Prostate gland (tissue), 2 donors: ENCODE results near the gene C2orf72.

Source experiments
- POLR2A ChIP-seq: fragments of 450-650 bp; IDR thresholded peaks from one replicate; pipeline ENCODE4 v1.6.1; 2016; ENCODE audit warnings: antibody characterized with exemption, mild to moderate bottlenecking
- TF ChIP-seq, protein P1 (sequence below), 4 experiments: fragments of 200-600 bp in 2 of 4; fragments of 450-650 bp in 2 of 4; sonication (generic) in 2 of 4; IDR thresholded peaks; 1 replicate in 3 of 4; 2 replicates in 1 of 4; pipeline ENCODE4 v1.5.1; 2016 to 2019; ENCODE audit warnings: antibody characterized with exemption in 4 of 4, mild to moderate bottlenecking in 2 of 4, moderate library complexity in 2 of 4

- TF ChIP-seq, protein P1, sequence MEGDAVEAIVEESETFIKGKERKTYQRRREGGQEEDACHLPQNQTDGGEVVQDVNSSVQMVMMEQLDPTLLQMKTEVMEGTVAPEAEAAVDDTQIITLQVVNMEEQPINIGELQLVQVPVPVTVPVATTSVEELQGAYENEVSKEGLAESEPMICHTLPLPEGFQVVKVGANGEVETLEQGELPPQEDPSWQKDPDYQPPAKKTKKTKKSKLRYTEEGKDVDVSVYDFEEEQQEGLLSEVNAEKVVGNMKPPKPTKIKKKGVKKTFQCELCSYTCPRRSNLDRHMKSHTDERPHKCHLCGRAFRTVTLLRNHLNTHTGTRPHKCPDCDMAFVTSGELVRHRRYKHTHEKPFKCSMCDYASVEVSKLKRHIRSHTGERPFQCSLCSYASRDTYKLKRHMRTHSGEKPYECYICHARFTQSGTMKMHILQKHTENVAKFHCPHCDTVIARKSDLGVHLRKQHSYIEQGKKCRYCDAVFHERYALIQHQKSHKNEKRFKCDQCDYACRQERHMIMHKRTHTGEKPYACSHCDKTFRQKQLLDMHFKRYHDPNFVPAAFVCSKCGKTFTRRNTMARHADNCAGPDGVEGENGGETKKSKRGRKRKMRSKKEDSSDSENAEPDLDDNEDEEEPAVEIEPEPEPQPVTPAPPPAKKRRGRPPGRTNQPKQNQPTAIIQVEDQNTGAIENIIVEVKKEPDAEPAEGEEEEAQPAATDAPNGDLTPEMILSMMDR (IDR thresholded peaks at IDR 0.05): no peak
- no peak for TF ChIP-seq POLR2A
These were observed 27.1 kb upstream of the C2orf72 start for GRCh38 chr2:231010201-231010730.
